BJ (cell line): ENCODE data around the gene LTF. TPM values are rescaled to one million over a fixed set of nuclear protein-coding genes. Genes with fewer than 3 reads are reported as not detected.
"Not testable (repeated sequence)": the region's sequence is repeated elsewhere in the genome, so short reads cannot be mapped to it uniquely, and the experiment has no call there.

Source experiments
- CTCF ChIA-PET: fragments of 350-600 bp; formaldehyde crosslinking; extraction: SDS; loops from one replicate; lab custom pipeline; 2021; ENCODE audit warnings: antibody characterized with exemption, inconsistent platforms; lab: Yijun Ruan, JAX
- POLR2A ChIA-PET: fragments of 300-600 bp; sonication (Branson Sonifier 250); formaldehyde crosslinking; extraction: SDS; loops from one replicate; lab custom pipeline; 2021; ENCODE audit warnings: antibody characterized with exemption; lab: Charles Lee
- DNase-seq: peaks from one replicate; pipeline ENCODE4 v3.0.0-alpha.2; 2011; ENCODE audit warnings: low read depth
- H3K27me3 ChIP-seq: 2 replicates; pipeline ENCODE4 v1.6.0; 2011; ENCODE audit warnings: low read length; ENCODE audit not compliant: control insufficient read depth, insufficient read depth
- H3K36me3 ChIP-seq: 2 replicates; pipeline ENCODE4 v1.5.1; 2011; ENCODE audit warnings: low read length; ENCODE audit not compliant: control insufficient read depth, insufficient read depth
- H3K4me3 ChIP-seq: 2 replicates; pipeline ENCODE4 v1.5.1; 2011; ENCODE audit warnings: low read depth, mild to moderate bottlenecking, control low read depth, low read length
- CTCF ChIP-seq: IDR thresholded peaks from 2 replicates; pipeline ENCODE4 v1.5.1; 2011; ENCODE audit warnings: low read depth, mild to moderate bottlenecking, control low read depth, inconsistent platforms, low read length, moderate library complexity; ENCODE audit not compliant: insufficient read depth
- polyA plus RNA-seq: library from polyadenylated mRNA; depleted of rRNA; stranded (reverse); fragments of >200 nt; gene quantifications from 2 replicates; pipeline ENCODE4 v1.2.3, GENCODE V29; 2011

The LTF gene
- polyA plus RNA-seq, 1 experiment, result not detected

DNA sequence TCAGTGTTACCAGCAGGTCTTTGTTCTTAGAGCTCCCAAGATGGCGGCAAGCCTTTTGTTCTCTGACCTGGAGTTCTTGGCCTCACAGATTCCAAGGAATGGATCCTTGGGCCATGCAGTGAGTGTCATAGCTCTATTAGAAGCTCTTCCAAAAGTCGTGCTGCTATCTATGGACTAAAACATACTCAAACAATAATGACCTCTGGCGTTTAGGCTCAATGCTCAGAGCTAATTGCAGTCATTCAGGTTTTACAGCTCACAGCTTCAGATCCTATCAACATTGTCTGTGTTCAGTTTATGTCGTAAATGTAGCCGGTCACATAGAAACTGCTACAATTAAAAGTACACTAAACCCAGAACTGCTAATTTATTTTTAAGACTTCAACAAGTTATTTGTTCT, 35.5 kb downstream of the LTF start:
- no peak for TF ChIP-seq CTCF
- Histone ChIP-seq H3K27me3 (no peaks in the 10 kb centered on the region), H3K4me3 (no peak overlapping the region), H3K36me3 (no peaks in the 10 kb centered on the region)
- CTCF ChIA-PET, result interaction anchor here (1.2 to 1.3 kb wide), 2 partner anchors 21 to 43 kb away, joined by 3 to 4 read pairs; no protein-coding TSS in a partner anchor
- POLR2A ChIA-PET, result no interaction called here
- DNase-seq, result no peak

DNA sequence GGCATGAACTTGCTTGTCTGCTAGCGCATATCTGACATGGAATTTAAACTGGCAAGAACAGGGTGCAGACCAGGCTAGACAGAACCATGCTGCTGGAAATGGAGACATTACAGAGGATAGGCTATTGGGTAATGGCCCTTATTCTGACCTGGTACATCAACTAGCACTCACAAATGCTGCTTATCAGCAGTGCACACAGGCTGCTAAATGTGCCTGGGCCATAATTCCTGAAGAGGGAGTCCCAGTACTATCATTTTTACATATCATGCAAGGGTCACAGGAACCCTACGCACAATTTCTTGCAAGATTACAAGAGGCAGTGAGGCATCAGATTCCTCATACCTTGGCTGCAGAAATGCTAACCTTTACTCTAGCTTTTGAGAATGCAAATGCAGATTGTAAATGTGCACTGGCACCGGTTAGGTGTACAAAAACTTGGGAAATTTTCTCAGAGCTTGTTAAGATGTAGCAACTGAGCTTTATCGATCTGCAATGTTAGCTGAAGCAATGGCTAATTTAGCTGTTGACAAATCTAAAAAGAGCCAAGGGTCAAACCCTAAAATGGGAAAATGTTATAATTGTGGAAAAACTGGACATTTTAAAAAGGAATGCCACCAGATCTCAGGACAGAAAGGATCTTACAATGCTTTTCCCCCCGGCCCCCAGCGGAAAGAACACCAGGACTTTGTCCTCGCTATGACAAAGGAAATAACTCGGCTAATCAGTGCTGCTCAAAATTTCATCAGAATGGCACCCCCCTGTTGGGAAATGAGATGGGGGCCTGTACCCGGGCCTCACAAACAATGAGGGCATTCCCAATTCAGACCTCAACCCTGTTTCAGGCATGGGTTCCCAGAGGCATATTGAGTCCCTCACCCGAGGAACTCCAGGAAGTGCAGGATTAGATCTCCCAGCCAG, 36.5 kb downstream of the LTF start:
- Histone ChIP-seq H3K27me3 (no peaks in the 10 kb centered on the region), H3K36me3 (no peaks in the 10 kb centered on the region), H3K4me3 (no peak overlapping the region)
- ChIA-PET POLR2A (no interaction called here), CTCF (interaction anchor here (1.2 kb wide), 2 partner anchors 13 to 44 kb away, joined by 3 read pairs; no protein-coding TSS in a partner anchor)
- DNase-seq, result no peak
- no peak for TF ChIP-seq CTCF

DNA sequence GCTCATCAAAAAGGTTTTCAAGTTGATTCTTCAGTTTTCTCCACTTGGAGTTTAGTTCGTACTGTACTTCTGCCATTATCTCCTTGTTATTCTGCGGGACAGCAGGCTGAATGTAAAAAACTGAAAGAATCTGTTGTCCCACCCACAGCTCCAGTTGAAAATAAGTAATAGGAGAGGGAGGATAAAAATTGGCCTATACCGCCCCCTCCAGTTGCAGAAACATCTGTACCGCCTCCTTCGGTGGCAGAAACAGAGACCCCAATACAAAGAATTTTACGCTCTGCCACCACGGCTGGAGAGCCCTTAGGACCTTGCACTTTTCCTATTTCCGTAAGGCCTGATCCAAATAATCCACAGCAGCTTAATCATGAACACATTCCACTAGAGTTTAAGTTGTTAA, 37.3 kb downstream of the LTF start:
- POLR2A ChIA-PET, result not testable (repeated sequence)

GRCh38 chr3:46426476-46426875, 38.2 kb downstream of the LTF start:
- DNase-seq, POLR2A ChIA-PET, H3K4me3 ChIP-seq, H3K36me3 ChIP-seq, H3K27me3 ChIP-seq, CTCF ChIA-PET: not testable (repeated sequence)

More for the DNA sequence above, 37.3 kb downstream of the LTF start:
- CTCF ChIA-PET, result interaction anchor here (1.2 kb wide), 1 partner anchor 12 kb away, joined by 3 read pairs; no protein-coding TSS in a partner anchor
- not testable (repeated sequence) for H3K36me3 ChIP-seq, H3K4me3 ChIP-seq, H3K27me3 ChIP-seq, DNase-seq

DNA sequence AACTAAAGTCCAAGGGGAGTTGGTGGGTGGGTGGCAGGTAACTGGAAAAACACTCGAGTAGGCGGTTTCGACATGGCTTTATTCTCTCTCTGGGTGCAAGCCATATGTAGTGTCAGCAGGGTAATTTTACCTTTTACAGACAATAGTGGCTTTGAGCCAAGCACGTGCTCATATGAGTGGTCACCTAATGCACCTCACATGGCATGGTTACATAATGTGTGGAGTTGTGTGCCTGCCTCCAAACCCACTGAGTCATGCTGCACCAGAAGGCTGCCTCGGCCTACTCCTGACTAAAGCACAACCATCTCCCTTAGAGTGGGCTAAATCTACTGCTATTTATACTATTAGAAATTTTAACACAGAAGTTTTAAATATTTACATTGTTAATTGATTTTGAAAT, 41.1 kb downstream of the LTF start:
- POLR2A ChIA-PET, result no interaction called here
- no peaks in the 10 kb centered on the region for H3K27me3 ChIP-seq
- CTCF ChIA-PET, result no interaction called here
- DNase-seq, result no peak
- TF ChIP-seq CTCF, result no peak
- no peaks in the 10 kb centered on the region for H3K36me3 ChIP-seq
- no peak overlapping the region for H3K4me3 ChIP-seq

DNA sequence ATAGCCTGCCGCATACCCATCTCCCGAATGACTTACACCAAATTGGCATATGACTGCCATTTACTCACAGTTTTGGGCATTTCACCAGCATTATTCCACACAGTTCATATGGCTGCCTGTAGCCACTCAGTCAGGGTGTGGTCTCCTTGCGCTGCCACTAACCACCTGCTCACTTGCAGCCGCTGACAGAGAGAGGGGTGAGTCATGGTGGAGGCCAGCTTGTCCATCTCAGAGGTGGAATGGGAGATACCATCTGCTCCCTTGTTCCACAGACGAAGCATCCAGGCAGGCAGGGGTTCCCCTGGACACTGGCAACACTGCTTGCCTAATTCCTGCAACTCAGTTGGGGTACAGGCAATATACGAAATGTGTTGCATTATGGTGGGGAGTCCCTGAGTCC, 42.1 kb downstream of the LTF start:
- H3K4me3 ChIP-seq, result no peak overlapping the region
- H3K36me3 ChIP-seq, result no peaks in the 10 kb centered on the region
- ChIA-PET CTCF (no interaction called here), POLR2A (no interaction called here)
- H3K27me3 ChIP-seq, result no peaks in the 10 kb centered on the region
- no peak for DNase-seq
- no peak for TF ChIP-seq CTCF
